ENCODE results near the gene RPF1. TPM values are rescaled to one million over a fixed set of nuclear protein-coding genes. Genes with fewer than 3 reads are reported as not detected.

The RPF1 gene
- 74.4 TPM for polyA plus RNA-seq (2013, experiment 1 of 2)
- polyA plus RNA-seq (2013, experiment 2 of 2): 75.3 TPM

GRCh38 chr1:84478876-84479868, at the start of gene RPF1:
TSS of gene RPF1 (plus strand) at chr1:84479266. CDS start at chr1:84479282, 16 bp downstream.
- no peak within 1 kb of the TSS for H2BK5ac ChIP-seq (ENCODE audit: low read length)
- H2BK15ac ChIP-seq (ENCODE audit: low read length): no peak within 1 kb of the TSS
- no peak within 1 kb of the TSS for H3K27ac ChIP-seq (replicated peaks; ENCODE audit: low read length)
- WGBS, 2 donors (ENCODE audit: extremely low coverage in 2 of 2, insufficient read length in 2 of 2, insufficient replicate concordance in 1 of 2): no CpG with 5 or more reads among the region's 51 CpGs
- H2BK12ac ChIP-seq (ENCODE audit: low read length): no peak within 1 kb of the TSS
- H3K4me2 ChIP-seq (ENCODE audit: insufficient read depth, low read length, poor library complexity, severe bottlenecking): peak within 1 kb of the TSS; percentile 72
- no peak within 1 kb of the TSS for H3K23ac ChIP-seq (ENCODE audit: low read depth, low read length, poor library complexity)
- H3K9ac ChIP-seq (ENCODE audit: low read depth, low read length, poor library complexity): peak within 1 kb of the TSS; percentile 68
- peak within 1 kb of the TSS; percentile 59 to 86 for H3K4me3 ChIP-seq (ENCODE audit: low read length in 2 of 2)
- DNase-seq (ENCODE audit: low spot score): peak; percentile 49
- no peak within 1 kb of the TSS for H4K8ac ChIP-seq (ENCODE audit: low read depth, low read length)
- no peak within 1 kb of the TSS for H4K91ac ChIP-seq (ENCODE audit: low read depth, low read length, poor library complexity)
- H3K4me1 ChIP-seq (ENCODE audit: control insufficient read depth in 2 of 2, insufficient read depth in 1 of 2, low read depth in 1 of 2, low read length in 2 of 2): peaks cover 0 to 4% of the 10 kb centered on the region in 2 donors
- H2AK5ac ChIP-seq (ENCODE audit: low read depth, low read length): no peak within 1 kb of the TSS
- peak within 1 kb of the TSS; percentile 81 for H3K18ac ChIP-seq (ENCODE audit: low read length)
- H3K4ac ChIP-seq (ENCODE audit: low read length): no peak within 1 kb of the TSS
- H3K79me1 ChIP-seq (ENCODE audit: low read depth, low read length): no peaks in the 10 kb centered on the region
- H3K27me3 ChIP-seq (ENCODE audit: control insufficient read depth in 3 of 3, insufficient read depth in 3 of 3, low read depth in 1 of 3, low read length in 3 of 3): peaks cover 0 to 14% (median 3%) of the 10 kb centered on the region in 3 experiments
- peak within 1 kb of the TSS; percentile 97 for H2AFZ ChIP-seq (ENCODE audit: low read length)
- no peak within 1 kb of the TSS for H2BK120ac ChIP-seq (ENCODE audit: low read depth, low read length)
- H3K9me3 ChIP-seq (replicated peaks in 1 of 2; ENCODE audit: control insufficient read depth in 2 of 2, insufficient read depth in 1 of 2, low read depth in 1 of 2, low read length in 2 of 2): peaks cover 2 to 13% of the 10 kb centered on the region in 2 donors
- peaks cover 0 to 33% of the 10 kb centered on the region in 2 donors for H3K36me3 ChIP-seq (replicated peaks in 1 of 2; ENCODE audit: control insufficient read depth in 2 of 2, insufficient read depth in 2 of 2, low read length in 2 of 2)
- no peak within 1 kb of the TSS for H3K14ac ChIP-seq (ENCODE audit: low read length)

- no peak overlapping the region for H3K23ac ChIP-seq (ENCODE audit: low read depth, low read length, poor library complexity)
- H3K4me1 ChIP-seq (ENCODE audit: control insufficient read depth in 2 of 2, insufficient read depth in 1 of 2, low read depth in 1 of 2, low read length in 2 of 2): no peaks in the 10 kb centered on the region
- H2BK12ac ChIP-seq (ENCODE audit: low read length): no peak overlapping the region
- no peak for DNase-seq (ENCODE audit: low spot score)
- no peak overlapping the region for H4K91ac ChIP-seq (ENCODE audit: low read depth, low read length, poor library complexity)
- H3K27ac ChIP-seq (replicated peaks; ENCODE audit: low read length): no peak overlapping the region
- no peak overlapping the region for H3K18ac ChIP-seq (ENCODE audit: low read length)
- H4K8ac ChIP-seq (ENCODE audit: low read depth, low read length): no peak overlapping the region
- H3K14ac ChIP-seq (ENCODE audit: low read length): no peak overlapping the region
- H2BK120ac ChIP-seq (ENCODE audit: low read depth, low read length): no peak overlapping the region
- H3K79me1 ChIP-seq (ENCODE audit: low read depth, low read length): no peaks in the 10 kb centered on the region
- peaks cover 0 to 3% of the 10 kb centered on the region in 2 donors for H3K9me3 ChIP-seq (replicated peaks in 1 of 2; ENCODE audit: control insufficient read depth in 2 of 2, insufficient read depth in 1 of 2, low read depth in 1 of 2, low read length in 2 of 2)
- no peak overlapping the region for H3K9ac ChIP-seq (ENCODE audit: low read depth, low read length, poor library complexity)
- no peak overlapping the region for H2BK5ac ChIP-seq (ENCODE audit: low read length)
- H3K4ac ChIP-seq (ENCODE audit: low read length): no peak overlapping the region
- H2BK15ac ChIP-seq (ENCODE audit: low read length): no peak overlapping the region
- WGBS, 2 donors (ENCODE audit: extremely low coverage in 2 of 2, insufficient read length in 2 of 2, insufficient replicate concordance in 1 of 2): no CpG with 5 or more reads among the region's 2 CpGs
- no peak overlapping the region for H2AFZ ChIP-seq (ENCODE audit: low read length)
- H3K36me3 ChIP-seq (replicated peaks in 1 of 2; ENCODE audit: control insufficient read depth in 2 of 2, insufficient read depth in 2 of 2, low read length in 2 of 2): no peaks in the 10 kb centered on the region
- H3K4me2 ChIP-seq (ENCODE audit: insufficient read depth, low read length, poor library complexity, severe bottlenecking): no peak overlapping the region
- no peak overlapping the region for H2AK5ac ChIP-seq (ENCODE audit: low read depth, low read length)
- no peak overlapping the region for H3K4me3 ChIP-seq (ENCODE audit: low read length in 2 of 2)
- no peaks in the 10 kb centered on the region for H3K27me3 ChIP-seq (ENCODE audit: control insufficient read depth in 3 of 3, insufficient read depth in 3 of 3, low read depth in 1 of 3, low read length in 3 of 3)
Measured at GRCh38 chr1:84430546-84430945, 48.5 kb upstream of the RPF1 start.

GRCh38 chr1:84433258-84434080, 45.6 kb upstream of the RPF1 start:
- no peak overlapping the region for H3K9ac ChIP-seq (ENCODE audit: low read depth, low read length, poor library complexity)

More at GRCh38 chr1:84433258-84434080, 45.6 kb upstream of the RPF1 start:
- Histone ChIP-seq H3K79me1 (ENCODE audit: low read depth, low read length) (no peaks in the 10 kb centered on the region), H3K14ac (ENCODE audit: low read length) (no peak overlapping the region), H3K9me3 (replicated peaks in 1 of 2; ENCODE audit: control insufficient read depth in 2 of 2, insufficient read depth in 1 of 2, low read depth in 1 of 2, low read length in 2 of 2) (peaks cover 0 to 3% of the 10 kb centered on the region in 2 donors), H2AFZ (ENCODE audit: low read length) (peak overlapping the region; percentile 31), H3K4me3 (ENCODE audit: low read length in 2 of 2) (no peak overlapping the region), H3K4me1 (ENCODE audit: control insufficient read depth in 2 of 2, insufficient read depth in 1 of 2, low read depth in 1 of 2, low read length in 2 of 2) (no peaks in the 10 kb centered on the region), H2BK5ac (ENCODE audit: low read length) (no peak overlapping the region), H3K18ac (ENCODE audit: low read length) (no peak overlapping the region), H2BK15ac (ENCODE audit: low read length) (no peak overlapping the region), H2AK5ac (ENCODE audit: low read depth, low read length) (no peak overlapping the region), H3K4me2 (ENCODE audit: insufficient read depth, low read length, poor library complexity, severe bottlenecking) (no peak overlapping the region), H4K91ac (ENCODE audit: low read depth, low read length, poor library complexity) (no peak overlapping the region), H2BK12ac (ENCODE audit: low read length) (no peak overlapping the region), H3K4ac (ENCODE audit: low read length) (no peak overlapping the region), H3K27me3 (ENCODE audit: control insufficient read depth in 3 of 3, insufficient read depth in 3 of 3, low read depth in 1 of 3, low read length in 3 of 3) (no peaks in the 10 kb centered on the region), H2BK120ac (ENCODE audit: low read depth, low read length) (no peak overlapping the region), H4K8ac (ENCODE audit: low read depth, low read length) (no peak overlapping the region), H3K23ac (ENCODE audit: low read depth, low read length, poor library complexity) (no peak overlapping the region), H3K36me3 (replicated peaks in 1 of 2; ENCODE audit: control insufficient read depth in 2 of 2, insufficient read depth in 2 of 2, low read length in 2 of 2) (no peaks in the 10 kb centered on the region), H3K27ac (replicated peaks; ENCODE audit: low read length) (no peak overlapping the region)
- WGBS, 2 donors (ENCODE audit: extremely low coverage in 2 of 2, insufficient read length in 2 of 2, insufficient replicate concordance in 1 of 2): no CpG with 5 or more reads among the region's 11 CpGs
- peak; percentile 48 for DNase-seq (ENCODE audit: low spot score)

All from neuronal stem cell (in vitro differentiated cells).